ENCODE data around the gene IL27RA.

GRCh38 chr19:14055396-14055795, 23.8 kb downstream of the IL27RA start:
- TF ChIP-seq POLR2A (IDR thresholded peaks at IDR 0.05) (no peak), CTCF (IDR thresholded peaks at IDR 0.05) (no peak)
